CD4-positive, CD25-positive, alpha-beta regulatory T cell (primary cell): ENCODE results near the gene NOS1AP. TPM values are rescaled to one million over a fixed set of nuclear protein-coding genes. Genes with fewer than 3 reads are reported as not detected.
A peak's percentile ranks its signal among the peaks of the same experiment; 100 is the strongest.

Experiments used
- ATAC-seq, 2 donors: fragments of 150-1000 bp; cut with Tn5 transposase; one replicate each; pipeline ENCODE4 v1.10.0; 2021; ENCODE audit warnings: low read depth in 2 of 2, moderate number of reproducible peaks in 2 of 2, moderate library complexity in 1 of 2
- DNase-seq, 3 donors: peaks; one replicate each; pipeline versions ENCODE4 v3.0.0 to v3.0.0-alpha.2; 2012 to 2022; ENCODE audit warnings: mixed read lengths in 1 of 3
- H3K27ac ChIP-seq: one replicate; pipeline ENCODE4 v1.7.0; 2013; ENCODE audit warnings: mild to moderate bottlenecking, low read length; ENCODE audit not compliant: insufficient read depth, poor library complexity, severe bottlenecking
- H3K27me3 ChIP-seq: one replicate; pipeline ENCODE4 v1.7.0; 2013; ENCODE audit warnings: low read length; ENCODE audit not compliant: control insufficient read depth, insufficient read depth
- H3K36me3 ChIP-seq: one replicate; pipeline ENCODE4 v1.7.0; 2013; ENCODE audit warnings: mild to moderate bottlenecking, low read length, moderate library complexity; ENCODE audit not compliant: control insufficient read depth, insufficient read depth
- H3K4me1 ChIP-seq: 2 replicates; pipeline ENCODE4 v1.7.0; 2013; ENCODE audit warnings: mild to moderate bottlenecking, low read length; ENCODE audit not compliant: insufficient read depth, control insufficient read depth, poor library complexity, severe bottlenecking
- H3K4me3 ChIP-seq: one replicate; pipeline ENCODE4 v1.7.0; 2013; ENCODE audit warnings: low read depth, mild to moderate bottlenecking, low read length, moderate library complexity
- H3K9me3 ChIP-seq, 2 experiments: 1 replicate in 1 of 2; 2 replicates in 1 of 2; pipeline ENCODE4 v1.7.0; 2013; ENCODE audit warnings: low read length in 2 of 2, mild to moderate bottlenecking in 1 of 2, moderate library complexity in 1 of 2; ENCODE audit not compliant: control insufficient read depth in 2 of 2
- H3K27ac Mint-ChIP-seq, 3 donors: one replicate each; pipeline ENCODE4 v1.8.0; 2020 to 2022; ENCODE audit warnings: mild to moderate bottlenecking in 3 of 3, mixed read lengths in 3 of 3, moderate library complexity in 2 of 3
- H3K27me3 Mint-ChIP-seq: one replicate; pipeline ENCODE4 v1.8.0; 2022; ENCODE audit warnings: mild to moderate bottlenecking, mixed read lengths
- H3K36me3 Mint-ChIP-seq: one replicate; pipeline ENCODE4 v1.8.0; 2020; ENCODE audit warnings: mixed read lengths
- H3K4me1 Mint-ChIP-seq, 4 donors: one replicate each; pipeline ENCODE4 v1.8.0; 2020 to 2022; ENCODE audit warnings: mixed read lengths in 4 of 4, mild to moderate bottlenecking in 1 of 4
- H3K4me3 Mint-ChIP-seq, 4 donors: one replicate each; pipeline ENCODE4 v1.8.0; 2020 to 2022; ENCODE audit warnings: mild to moderate bottlenecking in 4 of 4, mixed read lengths in 4 of 4, moderate library complexity in 3 of 4
- H3K9me3 Mint-ChIP-seq, 7 donors: one replicate each; pipeline ENCODE4 v1.8.0; 2020 to 2022; ENCODE audit warnings: mixed read lengths in 7 of 7, mild to moderate bottlenecking in 3 of 7, moderate library complexity in 2 of 7
- polyA plus RNA-seq, 4 donors: library from polyadenylated mRNA; unstranded; fragments of 300-500 nt; fragmentation: Illumina TruSeq; gene quantifications; one replicate each; pipeline ENCODE4 v1.2.3, GENCODE V29; 2021
- total RNA-seq: library from RNA; stranded (reverse); gene quantifications from one replicate; pipeline ENCODE4 v1.2.3, GENCODE V29; 2022

NOS1AP gene
- total and polyA plus RNA-seq, 5 donors from 2014 or later = not detected

DNA sequence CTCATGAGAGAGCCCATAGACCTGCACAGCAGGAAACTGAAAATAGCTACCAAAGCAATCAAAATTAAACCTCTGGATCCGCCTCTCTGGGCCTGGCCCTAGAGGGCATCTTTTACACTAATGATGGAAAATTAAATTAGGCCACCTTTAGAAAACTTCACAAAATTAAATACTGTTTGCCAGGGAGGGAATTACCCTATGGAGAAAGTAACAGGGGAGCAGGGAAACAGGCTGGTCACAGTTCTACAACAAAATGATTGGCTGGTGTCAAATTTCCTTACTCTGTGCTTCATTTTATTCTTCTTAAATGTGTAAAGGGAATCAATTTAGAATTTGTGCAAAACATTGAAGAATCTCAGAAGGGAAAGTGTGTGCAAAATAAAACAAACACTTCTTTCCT, 244.7 kb downstream of the NOS1AP start:
- no peak overlapping the region for H3K4me3 Mint-ChIP-seq
- no peak overlapping the region for H3K4me3 ChIP-seq
- no peak for DNase-seq
- no peak overlapping the region for H3K27ac ChIP-seq
- no peak for ATAC-seq
- no peaks in the 10 kb centered on the region for H3K4me1 ChIP-seq
- no peaks in the 10 kb centered on the region for H3K36me3 ChIP-seq
- peaks cover 0 to 4% (median 0%) of the 10 kb centered on the region in 7 donors for H3K9me3 Mint-ChIP-seq
- peaks cover 6% of the 10 kb centered on the region for H3K27me3 ChIP-seq
- no peaks in the 10 kb centered on the region for H3K9me3 ChIP-seq
- H3K36me3 Mint-ChIP-seq = no peaks in the 10 kb centered on the region
- H3K4me1 Mint-ChIP-seq = no peaks in the 10 kb centered on the region
- peaks cover 3% of the 10 kb centered on the region for H3K27me3 Mint-ChIP-seq
- no peak overlapping the region for H3K27ac Mint-ChIP-seq

DNA sequence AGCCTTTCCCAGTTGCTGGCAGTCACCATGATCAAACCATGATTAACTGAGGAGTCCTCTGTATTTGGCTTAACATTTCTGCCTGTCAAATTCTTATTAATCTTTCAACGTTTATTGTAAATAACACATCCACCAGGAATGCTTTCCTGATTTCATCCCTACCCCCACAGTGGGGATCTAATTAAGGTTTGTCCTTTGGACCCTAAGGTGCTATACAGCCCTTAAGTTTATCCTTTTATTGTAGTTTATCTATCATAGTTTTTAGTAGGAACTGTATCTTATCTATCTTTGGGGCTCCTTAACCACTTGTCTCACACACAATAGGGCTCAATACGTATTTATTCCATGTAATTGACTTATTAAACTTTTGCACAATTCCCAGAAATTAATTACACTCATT, 246.2 kb downstream of the NOS1AP start:
- Mint-ChIP-seq H3K4me3 (no peak overlapping the region), H3K4me1 (no peaks in the 10 kb centered on the region), H3K27me3 (peaks cover 5% of the 10 kb centered on the region), H3K27ac (no peak overlapping the region), H3K9me3 (peaks cover 0 to 4% (median 0%) of the 10 kb centered on the region in 7 donors), H3K36me3 (no peaks in the 10 kb centered on the region)
- H3K27me3 ChIP-seq = peaks cover 3% of the 10 kb centered on the region
- ATAC-seq = no peak
- no peak overlapping the region for H3K27ac ChIP-seq
- no peaks in the 10 kb centered on the region for H3K36me3 ChIP-seq
- no peaks in the 10 kb centered on the region for H3K4me1 ChIP-seq
- H3K4me3 ChIP-seq = no peak overlapping the region
- no peaks in the 10 kb centered on the region for H3K9me3 ChIP-seq
- DNase-seq = no peak

DNA sequence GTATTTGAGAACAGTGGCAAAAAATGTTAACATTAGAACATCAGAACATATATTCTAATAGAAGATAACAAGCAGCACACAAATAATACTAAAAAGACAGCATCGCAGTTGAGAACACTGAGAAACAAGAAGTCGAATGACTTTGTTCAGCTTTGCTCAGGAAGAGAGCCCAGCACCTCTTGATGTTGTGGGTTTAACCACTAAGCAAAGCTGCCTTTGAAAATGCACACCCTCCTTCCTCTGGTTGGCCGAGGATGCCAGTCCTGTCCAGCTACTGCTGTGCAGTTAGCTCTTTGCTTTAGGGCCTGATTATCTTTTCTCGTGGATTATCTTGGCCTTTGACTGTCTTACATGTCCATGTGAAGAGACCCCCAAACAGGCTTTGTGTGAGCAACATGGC, 246.7 kb downstream of the NOS1AP start:
- peaks cover 3% of the 10 kb centered on the region for H3K27me3 ChIP-seq
- Mint-ChIP-seq H3K4me3 (no peak overlapping the region), H3K9me3 (no peaks in the 10 kb centered on the region), H3K4me1 (no peaks in the 10 kb centered on the region), H3K27me3 (peaks cover 5% of the 10 kb centered on the region), H3K27ac (no peak overlapping the region), H3K36me3 (no peaks in the 10 kb centered on the region)
- H3K36me3 ChIP-seq = no peaks in the 10 kb centered on the region
- H3K27ac ChIP-seq = no peak overlapping the region
- no peak overlapping the region for H3K4me3 ChIP-seq
- H3K9me3 ChIP-seq = no peaks in the 10 kb centered on the region
- no peaks in the 10 kb centered on the region for H3K4me1 ChIP-seq
- DNase-seq (peak in 1 of 3 donors; percentile 1), ATAC-seq (no peak)

DNA sequence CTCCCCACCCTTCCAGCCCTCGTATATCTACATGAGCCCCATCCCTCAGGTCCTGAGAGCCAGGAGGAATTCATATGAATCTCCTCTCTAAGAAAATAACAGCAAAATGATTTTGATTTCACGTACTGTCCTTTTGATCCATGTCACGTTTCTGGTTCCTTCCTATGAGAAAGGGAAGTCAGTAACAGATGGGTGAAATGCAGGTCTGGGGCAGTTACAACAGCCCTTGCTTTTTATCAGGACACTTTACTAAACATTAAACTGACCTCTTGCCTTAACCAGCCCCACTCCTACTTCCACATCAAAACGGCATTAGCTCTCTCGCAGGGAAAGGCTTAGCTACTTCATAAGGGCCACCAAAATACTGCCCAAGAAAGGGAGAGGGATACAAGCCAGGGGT, 248.1 kb downstream of the NOS1AP start:
- DNase-seq = no peak
- peaks cover 10% of the 10 kb centered on the region for H3K27me3 Mint-ChIP-seq
- H3K4me1 Mint-ChIP-seq = no peaks in the 10 kb centered on the region
- no peaks in the 10 kb centered on the region for H3K36me3 Mint-ChIP-seq
- H3K27ac ChIP-seq = no peak overlapping the region
- H3K4me1 ChIP-seq = no peaks in the 10 kb centered on the region
- no peak for ATAC-seq
- no peaks in the 10 kb centered on the region for H3K36me3 ChIP-seq
- no peaks in the 10 kb centered on the region for H3K9me3 ChIP-seq
- peaks cover 3% of the 10 kb centered on the region for H3K27me3 ChIP-seq
- H3K4me3 ChIP-seq = no peak overlapping the region
- H3K9me3 Mint-ChIP-seq = no peaks in the 10 kb centered on the region
- no peak overlapping the region for H3K27ac Mint-ChIP-seq
- no peak overlapping the region for H3K4me3 Mint-ChIP-seq

DNA sequence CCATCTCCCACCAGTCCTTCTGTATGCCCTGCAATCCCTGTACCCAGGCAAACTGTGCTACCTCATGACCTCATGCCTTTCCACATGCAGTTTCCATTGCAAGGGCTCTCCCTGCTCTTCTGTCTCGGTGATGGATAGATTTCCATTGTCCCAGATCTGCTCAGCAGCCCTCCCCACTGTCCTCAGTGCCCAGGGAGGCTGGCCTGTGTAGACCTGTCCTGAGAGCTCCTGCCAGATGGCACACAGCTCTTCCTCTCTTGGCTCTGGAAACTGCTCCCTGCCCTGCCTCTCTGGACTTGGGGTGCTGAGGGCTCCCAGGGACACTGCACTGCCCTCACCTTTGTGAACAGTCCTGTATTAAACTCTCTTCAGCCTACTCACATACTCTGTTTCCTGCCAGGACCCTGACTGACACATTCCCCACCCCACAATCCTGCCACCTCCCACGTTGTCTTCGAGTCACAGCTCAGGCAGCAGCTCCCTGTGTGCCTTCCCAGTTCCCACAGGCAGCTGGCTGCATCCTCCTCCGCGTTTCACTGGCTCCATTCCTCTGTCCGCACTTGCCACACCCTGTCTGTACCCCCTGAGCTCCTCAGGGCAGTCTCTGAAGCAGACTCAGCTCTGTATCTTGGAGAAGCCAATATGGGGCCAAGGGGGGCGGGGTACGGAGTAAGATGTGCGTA, 250.1 kb downstream of the NOS1AP start:
- no peak for DNase-seq
- no peaks in the 10 kb centered on the region for H3K36me3 Mint-ChIP-seq
- no peaks in the 10 kb centered on the region for H3K9me3 Mint-ChIP-seq
- no peaks in the 10 kb centered on the region for H3K4me1 Mint-ChIP-seq
- Histone ChIP-seq H3K9me3 (no peaks in the 10 kb centered on the region), H3K4me3 (no peak overlapping the region), H3K27me3 (peaks cover 3% of the 10 kb centered on the region), H3K4me1 (no peaks in the 10 kb centered on the region), H3K27ac (no peak overlapping the region), H3K36me3 (no peaks in the 10 kb centered on the region)
- H3K27ac Mint-ChIP-seq = no peak overlapping the region
- ATAC-seq = no peak
- no peak overlapping the region for H3K4me3 Mint-ChIP-seq
- H3K27me3 Mint-ChIP-seq = peaks cover 10% of the 10 kb centered on the region

DNA sequence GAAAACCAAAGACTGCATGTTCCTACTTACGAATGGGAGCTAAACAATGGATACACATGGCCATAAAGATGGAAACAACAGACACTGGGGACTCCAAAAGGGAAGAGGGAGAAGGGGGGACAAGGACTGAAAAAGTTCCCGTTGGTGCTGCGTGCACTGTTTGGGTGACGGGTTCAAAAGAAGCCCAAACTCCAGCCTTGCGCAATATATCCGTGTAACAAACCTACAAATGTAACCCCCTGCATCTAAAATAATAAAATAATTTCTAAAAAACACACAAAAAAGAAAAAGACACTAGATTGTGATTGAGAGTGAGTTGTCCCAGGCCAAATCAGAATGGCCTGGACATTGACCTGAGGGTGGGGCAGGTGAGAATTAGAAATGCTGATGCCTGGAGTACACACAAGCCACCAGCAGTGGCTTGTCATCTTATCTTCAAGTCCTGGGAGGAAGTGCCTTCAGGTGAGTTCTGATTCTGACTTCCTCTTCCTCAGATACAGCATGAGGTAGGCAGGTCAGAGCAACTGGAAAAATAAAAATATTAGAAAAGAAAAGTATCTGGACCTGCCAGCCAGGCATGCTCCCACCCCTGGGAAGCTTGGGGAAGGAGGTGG, 252.4 kb downstream of the NOS1AP start:
- H3K27me3 Mint-ChIP-seq = peaks cover 10% of the 10 kb centered on the region
- no peaks in the 10 kb centered on the region for H3K9me3 Mint-ChIP-seq
- no peaks in the 10 kb centered on the region for H3K36me3 Mint-ChIP-seq
- DNase-seq = no peak
- no peaks in the 10 kb centered on the region for H3K4me1 Mint-ChIP-seq
- H3K4me3 Mint-ChIP-seq = no peak overlapping the region
- Histone ChIP-seq H3K4me1 (no peaks in the 10 kb centered on the region), H3K9me3 (no peaks in the 10 kb centered on the region), H3K27ac (no peak overlapping the region), H3K27me3 (no peaks in the 10 kb centered on the region), H3K4me3 (no peak overlapping the region), H3K36me3 (no peaks in the 10 kb centered on the region)
- H3K27ac Mint-ChIP-seq = no peak overlapping the region
- ATAC-seq = no peak

DNA sequence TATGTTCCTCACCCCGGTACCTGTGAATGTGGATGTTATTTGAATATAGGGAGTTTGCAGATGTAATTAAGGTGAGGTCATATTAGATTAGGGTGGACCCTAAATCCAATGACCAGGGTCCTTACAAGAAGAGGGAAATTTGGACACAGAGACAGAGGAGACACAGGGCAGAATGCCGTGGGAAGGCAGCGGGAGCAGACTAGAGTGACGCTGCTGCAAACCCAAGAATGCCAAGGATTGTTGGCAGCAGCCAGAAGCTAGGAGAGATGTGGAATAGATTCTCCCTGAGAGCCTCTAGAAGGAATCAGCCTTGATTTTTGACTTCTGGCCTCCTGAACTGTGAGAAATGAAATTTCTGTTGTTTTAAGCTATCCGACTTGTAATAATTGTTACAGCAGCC, 253.5 kb downstream of the NOS1AP start:
- Mint-ChIP-seq H3K4me3 (no peak overlapping the region), H3K9me3 (peaks cover 0 to 1% (median 0%) of the 10 kb centered on the region in 7 donors), H3K36me3 (no peaks in the 10 kb centered on the region), H3K4me1 (no peaks in the 10 kb centered on the region), H3K27ac (no peak overlapping the region), H3K27me3 (peaks cover 17% of the 10 kb centered on the region)
- DNase-seq (no peak), ATAC-seq (no peak)
- Histone ChIP-seq H3K27me3 (no peaks in the 10 kb centered on the region), H3K36me3 (no peaks in the 10 kb centered on the region), H3K9me3 (no peaks in the 10 kb centered on the region), H3K4me1 (no peaks in the 10 kb centered on the region), H3K4me3 (no peak overlapping the region), H3K27ac (no peak overlapping the region)

DNA sequence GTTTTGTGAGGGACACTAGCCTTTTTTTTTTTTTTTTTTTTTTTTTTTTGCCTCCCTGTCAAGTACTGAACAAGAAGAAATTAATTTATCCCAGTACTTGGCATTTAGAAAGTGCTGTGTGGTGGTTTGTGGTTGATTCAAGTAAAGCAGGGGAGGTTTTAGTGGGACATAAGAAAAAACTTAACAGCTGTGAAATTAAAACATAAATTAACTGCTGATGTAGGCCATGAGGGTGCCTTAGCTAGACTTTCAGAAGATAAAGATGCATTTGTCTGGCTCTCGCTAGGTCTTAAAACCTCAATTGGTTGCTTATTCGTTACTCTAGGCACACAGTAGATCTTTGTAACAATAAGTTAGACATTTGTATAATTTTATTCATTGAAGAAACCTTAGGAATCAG, 254.9 kb downstream of the NOS1AP start:
- no peak for ATAC-seq
- no peaks in the 10 kb centered on the region for H3K9me3 ChIP-seq
- H3K9me3 Mint-ChIP-seq = peaks cover 0 to 1% (median 0%) of the 10 kb centered on the region in 7 donors

More for the DNA sequence above, 254.9 kb downstream of the NOS1AP start:
- no peak overlapping the region for H3K4me3 Mint-ChIP-seq
- no peaks in the 10 kb centered on the region for H3K36me3 Mint-ChIP-seq
- H3K27ac Mint-ChIP-seq = no peak overlapping the region
- Histone ChIP-seq H3K4me3 (no peak overlapping the region), H3K27me3 (no peaks in the 10 kb centered on the region), H3K27ac (no peak overlapping the region), H3K36me3 (no peaks in the 10 kb centered on the region), H3K4me1 (no peaks in the 10 kb centered on the region)
- DNase-seq = no peak
- H3K4me1 Mint-ChIP-seq = no peaks in the 10 kb centered on the region
- peaks cover 14% of the 10 kb centered on the region for H3K27me3 Mint-ChIP-seq
